ENCODE data around the gene NAA60.

- TF ChIP-seq EZH2 (IDR thresholded peaks at IDR 0.05; ENCODE audit: low read depth, unreplicated experiment) (no peak), CTCF (conservative IDR thresholded peaks at IDR 0.05; ENCODE audit: low read depth in 2 of 2) (no peak), JUNB (IDR thresholded peaks at IDR 0.05; ENCODE audit: unreplicated experiment) (no peak), POLR2AphosphoS5 (IDR thresholded peaks at IDR 0.05; ENCODE audit: low read depth) (no peak), CREB1 (CRISPR knock-in tag; IDR thresholded peaks at IDR 0.05; ENCODE audit: low read depth) (no peak), REST (IDR thresholded peaks at IDR 0.05; ENCODE audit: unreplicated experiment) (no peak), EZH2phosphoT487 (IDR thresholded peaks at IDR 0.05; ENCODE audit: unreplicated experiment) (no peak), STAT1 (IDR thresholded peaks at IDR 0.05; ENCODE audit: unreplicated experiment) (no peak), ZNF114 (CRISPR knock-in tag; IDR thresholded peaks at IDR 0.05) (no peak)
Measured at GRCh38 chr16:3484318-3485096, 41.0 kb downstream of the NAA60 start.

All from GM23338 (cell line).